Vagina (tissue), 2 donors: ENCODE measurements around the gene TFCP2L1. TPM values are rescaled to one million over a fixed set of nuclear protein-coding genes. Genes with fewer than 3 reads are reported as not detected.

Experiments
- DNase-seq, 2 donors: peaks; one replicate each; pipeline ENCODE4 v3.0.0-alpha.2; 2017; ENCODE audit errors: extremely low spot score in 2 of 2
- H3K27ac ChIP-seq: fragments of 200-600 bp; sonication (generic); one replicate; pipeline ENCODE4 v1.5.1; 2019
- H3K27me3 ChIP-seq: fragments of 200-600 bp; sonication (generic); one replicate; pipeline ENCODE4 v1.5.1; 2019
- H3K36me3 ChIP-seq, 2 donors: fragments of 200-600 bp; sonication (generic); one replicate each; pipeline ENCODE4 v1.5.1; 2017 to 2019
- H3K4me1 ChIP-seq: fragments of 200-600 bp; sonication (generic); one replicate; pipeline ENCODE4 v1.5.1; 2019
- H3K4me3 ChIP-seq, 2 donors: fragments of 200-600 bp; sonication (generic); 1 replicate in 1 of 2; 2 replicates in 1 of 2; pipeline ENCODE4 v1.5.1; 2016 to 2019
- H3K9me3 ChIP-seq: fragments of 200-600 bp; sonication (generic); one replicate; pipeline ENCODE4 v1.5.1; 2019
- CTCF ChIP-seq, 3 experiments: fragments of 450-650 bp in 2 of 3; fragments of 200-600 bp in 1 of 3; sonication (generic) in 1 of 3; IDR thresholded peaks; one replicate each; pipeline ENCODE4 v1.5.1; 2017 to 2019; ENCODE audit warnings: antibody characterized with exemption in 3 of 3, mild to moderate bottlenecking in 2 of 3, moderate library complexity in 2 of 3
- POLR2A ChIP-seq, 2 donors: fragments of 450-650 bp; IDR thresholded peaks; one replicate each; pipeline ENCODE4 v1.6.1; 2017; ENCODE audit warnings: antibody characterized with exemption in 2 of 2, mild to moderate bottlenecking in 2 of 2, moderate library complexity in 2 of 2
- POLR2AphosphoS5 ChIP-seq, 2 donors: sonication (generic); formaldehyde crosslinking; IDR thresholded peaks; one replicate each; pipeline ENCODE4 v1.9.0; 2017; ENCODE audit warnings: antibody characterized with exemption in 2 of 2, mild to moderate bottlenecking in 2 of 2, low read depth in 1 of 2; ENCODE audit not compliant: insufficient read depth in 1 of 2
- intact Hi-C: fragments of 100-400 bp; cut with DNase I; formaldehyde crosslinking; loops from one replicate; pipeline ENCODE4 v1.15.1; 2023
- total RNA-seq: library from RNA; depleted of rRNA; stranded (reverse); fragments of >200 nt; gene quantifications from one replicate; pipeline ENCODE4 v1.2.3, GENCODE V29; 2016

TFCP2L1 gene
- total RNA-seq, 1 donor from 2014 or later = 32.7 TPM

- no peaks in the 10 kb centered on the region for H3K4me1 ChIP-seq
- TF ChIP-seq CTCF (IDR thresholded peaks at IDR 0.05) = no peak
- TF ChIP-seq POLR2AphosphoS5 (IDR thresholded peaks at IDR 0.05; ENCODE audit: insufficient read depth in 1 of 2, low read depth in 1 of 2) = no peak
- TF ChIP-seq POLR2A (IDR thresholded peaks at IDR 0.05) = no peak
- intact Hi-C loops = no loop called here
- no peak overlapping the region for H3K4me3 ChIP-seq
- no peak overlapping the region for H3K27ac ChIP-seq
- no peak for DNase-seq
- no peaks in the 10 kb centered on the region for H3K36me3 ChIP-seq
- no peaks in the 10 kb centered on the region for H3K27me3 ChIP-seq
- no peaks in the 10 kb centered on the region for H3K9me3 ChIP-seq
Observed at GRCh38 chr2:121212661-121213325, 72.2 kb downstream of the TFCP2L1 start.

- H3K27me3 ChIP-seq = no peaks in the 10 kb centered on the region
- TF ChIP-seq POLR2AphosphoS5 (IDR thresholded peaks at IDR 0.05; ENCODE audit: insufficient read depth in 1 of 2, low read depth in 1 of 2) = no peak
- intact Hi-C loops = no loop called here
- H3K9me3 ChIP-seq = no peaks in the 10 kb centered on the region
- DNase-seq = no peak
- H3K4me1 ChIP-seq = no peaks in the 10 kb centered on the region
- no peaks in the 10 kb centered on the region for H3K36me3 ChIP-seq
- H3K4me3 ChIP-seq = no peak overlapping the region
- H3K27ac ChIP-seq = no peak overlapping the region
Observed at GRCh38 chr2:121211689-121212151, 73.3 kb downstream of the TFCP2L1 start.

- no peak overlapping the region for H3K27ac ChIP-seq
Observed at GRCh38 chr2:121211251-121211650, 73.8 kb downstream of the TFCP2L1 start.

GRCh38 chr2:121210691-121211090 lies 74.3 kb downstream of the TFCP2L1 start:
- H3K4me3 ChIP-seq = no peak overlapping the region
- no peaks in the 10 kb centered on the region for H3K36me3 ChIP-seq
- DNase-seq = no peak
- H3K27me3 ChIP-seq = no peaks in the 10 kb centered on the region
- H3K4me1 ChIP-seq = no peaks in the 10 kb centered on the region
- intact Hi-C loops = no loop called here
- no peak for TF ChIP-seq POLR2A (IDR thresholded peaks at IDR 0.05)
- TF ChIP-seq POLR2AphosphoS5 (IDR thresholded peaks at IDR 0.05; ENCODE audit: insufficient read depth in 1 of 2, low read depth in 1 of 2) = no peak
- no peak for TF ChIP-seq CTCF (IDR thresholded peaks at IDR 0.05)
- no peak overlapping the region for H3K27ac ChIP-seq
- no peaks in the 10 kb centered on the region for H3K9me3 ChIP-seq

More at GRCh38 chr2:121211251-121211650, 73.8 kb downstream of the TFCP2L1 start:
- Histone ChIP-seq H3K4me3 (no peak overlapping the region), H3K4me1 (no peaks in the 10 kb centered on the region), H3K9me3 (no peaks in the 10 kb centered on the region), H3K36me3 (no peaks in the 10 kb centered on the region), H3K27me3 (no peaks in the 10 kb centered on the region)
- TF ChIP-seq CTCF (IDR thresholded peaks at IDR 0.05) = no peak
- TF ChIP-seq POLR2AphosphoS5 (IDR thresholded peaks at IDR 0.05; ENCODE audit: insufficient read depth in 1 of 2, low read depth in 1 of 2) = no peak
- TF ChIP-seq POLR2A (IDR thresholded peaks at IDR 0.05) = no peak
- no peak for DNase-seq
- intact Hi-C loops = no loop called here

GRCh38 chr2:121209014-121209610 lies 75.9 kb downstream of the TFCP2L1 start:
- no peak overlapping the region for H3K27ac ChIP-seq
- DNase-seq = no peak
- intact Hi-C loops = no loop called here
- no peaks in the 10 kb centered on the region for H3K9me3 ChIP-seq
- H3K36me3 ChIP-seq = no peaks in the 10 kb centered on the region
- no peaks in the 10 kb centered on the region for H3K27me3 ChIP-seq
- no peak for TF ChIP-seq CTCF (IDR thresholded peaks at IDR 0.05)
- no peak for TF ChIP-seq POLR2AphosphoS5 (IDR thresholded peaks at IDR 0.05; ENCODE audit: insufficient read depth in 1 of 2, low read depth in 1 of 2)
- no peak for TF ChIP-seq POLR2A (IDR thresholded peaks at IDR 0.05)
- no peaks in the 10 kb centered on the region for H3K4me1 ChIP-seq
- H3K4me3 ChIP-seq = no peak overlapping the region
